GM15510 (cell line): ENCODE results near the gene TULP1.

Experiments
- POLR2A ChIP-seq: IDR thresholded peaks from 3 replicates; pipeline ENCODE4 v1.6.1; 2011; ENCODE audit warnings: borderline replicate concordance; ENCODE audit not compliant: insufficient read length; ENCODE audit errors: extremely low read depth

TULP1 gene

GRCh38 chr6:35448191-35448590 is 64.5 kb downstream of the TULP1 start:
- no peak for TF ChIP-seq POLR2A
